Measurements from ENCODE around the gene ACVR2B.

The ACVR2B gene

DNA sequence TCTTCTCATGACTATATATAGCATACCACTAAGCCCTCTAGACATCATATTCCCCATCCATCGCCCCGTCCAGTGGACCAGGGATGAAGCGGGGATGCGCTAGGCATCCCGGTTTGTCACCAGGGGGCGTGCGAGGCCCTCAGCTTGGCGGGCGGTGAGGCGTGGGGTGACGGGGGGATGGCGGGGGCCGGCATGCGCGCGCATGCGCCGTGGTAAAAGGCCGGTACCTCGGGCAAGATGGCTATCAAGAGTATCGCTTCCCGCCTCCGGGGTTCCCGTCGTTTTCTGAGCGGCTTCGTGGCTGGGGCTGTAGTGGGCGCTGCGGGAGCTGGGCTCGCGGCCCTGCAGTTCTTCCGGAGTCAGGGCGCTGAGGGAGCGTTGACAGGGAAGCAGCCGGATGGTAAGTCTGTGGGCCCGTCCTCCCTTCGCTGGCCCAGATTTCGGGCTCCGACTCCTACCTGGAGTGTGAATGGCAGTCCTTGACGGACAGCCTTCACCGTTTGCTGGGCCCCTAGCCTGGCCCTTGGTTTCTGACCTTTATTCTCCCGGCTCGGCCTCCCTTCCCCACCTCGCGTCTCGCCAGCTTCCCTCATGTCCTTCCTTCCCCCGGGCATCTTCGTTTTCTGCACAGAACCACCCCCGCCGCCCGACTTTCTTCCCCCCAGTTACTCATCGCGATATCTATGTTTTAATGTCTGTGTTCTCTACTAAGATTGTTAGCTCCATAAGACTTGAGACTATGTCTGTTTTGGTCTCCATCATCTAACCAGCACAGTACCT is 42.6 kb downstream of the ACVR2B start, which contains the start of gene EXOG:
EXOG (plus strand) TSS at position 210 of the 780 bp plus-strand sequence; CDS start at position 238, 28 bp downstream.
- TF ChIP-seq CTCF (IDR thresholded peaks at IDR 0.05; ENCODE audit: low read depth, low read length) = peak; percentile 91
- peak; percentile 85 for DNase-seq (ENCODE audit: extremely low read depth, low read depth)

- DNase-seq (ENCODE audit: extremely low read depth, low read depth) = no peak
- no peak for TF ChIP-seq CTCF (IDR thresholded peaks at IDR 0.05; ENCODE audit: low read depth, low read length)
Observed at GRCh38 chr3:38497031-38497430, 43.3 kb downstream of the ACVR2B start.

- no peak for TF ChIP-seq CTCF (IDR thresholded peaks at IDR 0.05; ENCODE audit: low read depth, low read length)
- no peak for DNase-seq (ENCODE audit: extremely low read depth, low read depth)
Observed at GRCh38 chr3:38500688-38501417, 47.2 kb downstream of the ACVR2B start.

DNA sequence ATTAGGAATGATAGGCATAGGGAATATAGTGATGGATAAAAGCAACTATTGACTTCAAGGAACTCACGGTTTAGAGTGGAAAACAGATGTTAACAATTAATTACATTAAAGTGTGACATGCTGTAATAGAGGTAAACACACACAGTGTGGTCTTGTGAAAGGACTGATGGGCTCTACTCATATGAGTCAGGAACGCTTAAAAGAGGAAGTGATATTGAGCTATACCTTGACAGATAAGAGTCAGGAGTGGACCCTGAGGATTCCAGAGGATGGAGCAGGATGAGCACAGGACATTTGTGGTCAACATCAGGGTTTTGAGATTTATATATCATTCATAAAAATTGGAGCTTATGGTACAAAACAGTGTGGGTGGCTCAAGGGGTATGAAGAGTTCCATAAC is 53.4 kb downstream of the ACVR2B start:
- no peak for DNase-seq (ENCODE audit: extremely low read depth, low read depth)
- no peak for TF ChIP-seq CTCF (IDR thresholded peaks at IDR 0.05; ENCODE audit: low read depth, low read length)

- TF ChIP-seq CTCF (IDR thresholded peaks at IDR 0.05; ENCODE audit: low read depth, low read length) = no peak
Observed at GRCh38 chr3:38509732-38510131, 56.0 kb downstream of the ACVR2B start.

DNA sequence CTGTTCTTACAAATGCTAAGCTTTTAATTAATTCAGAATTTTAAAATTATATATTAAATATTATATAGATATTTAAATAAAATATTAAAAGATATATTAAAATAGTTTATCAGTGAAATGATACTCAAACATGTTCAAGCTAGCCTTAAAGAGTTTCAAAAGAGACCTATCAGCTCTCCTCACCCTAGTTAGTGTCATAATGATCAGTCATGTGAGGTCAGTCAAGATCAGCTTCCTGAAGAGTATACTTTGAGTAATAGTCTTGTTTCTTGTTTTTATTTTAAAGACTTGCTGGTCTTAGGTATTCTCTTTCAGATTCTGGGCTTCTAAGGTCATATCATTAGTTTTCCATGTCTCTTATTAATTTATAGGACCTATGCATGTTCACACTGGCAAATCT is 56.9 kb downstream of the ACVR2B start:
- no peak for TF ChIP-seq CTCF (IDR thresholded peaks at IDR 0.05; ENCODE audit: low read depth, low read length)

More at GRCh38 chr3:38509732-38510131, 56.0 kb downstream of the ACVR2B start:
- DNase-seq (ENCODE audit: extremely low read depth, low read depth) = no peak

DNA sequence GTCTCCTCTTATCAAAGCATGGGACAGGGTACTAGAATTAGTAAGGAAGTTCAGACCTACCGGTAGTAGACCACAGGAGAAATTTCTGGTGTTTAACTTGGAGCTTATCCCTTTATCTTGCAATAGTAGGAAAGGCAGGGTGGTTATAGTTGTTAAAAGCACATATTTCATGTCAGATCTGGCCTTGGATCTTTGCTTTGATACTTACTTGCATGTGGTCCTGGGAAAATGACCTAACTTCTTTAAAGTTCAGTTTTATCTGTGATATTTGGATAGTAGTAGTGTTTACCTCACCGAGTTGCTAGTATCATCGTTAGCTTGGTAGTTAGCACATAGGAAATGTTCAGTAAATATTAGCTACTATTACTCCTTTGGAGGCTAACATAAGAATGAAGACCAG is 57.9 kb downstream of the ACVR2B start:
- no peak for TF ChIP-seq CTCF (IDR thresholded peaks at IDR 0.05; ENCODE audit: low read depth, low read length)
- no peak for DNase-seq (ENCODE audit: extremely low read depth, low read depth)

More for the DNA sequence above, 56.9 kb downstream of the ACVR2B start:
- DNase-seq (ENCODE audit: extremely low read depth, low read depth) = no peak

All from AG09319 (cell line).